ENCODE results near the gene CENPM. TPM values are rescaled to one million over a fixed set of nuclear protein-coding genes. Genes with fewer than 3 reads are reported as not detected.

The CENPM gene
- total RNA-seq, 4 donors from 2014 or later: 12.7 TPM; not detected in 3

GRCh38 chr22:41943661-41944209 is 3.2 kb downstream of the CENPM start:
- TF ChIP-seq CTCF (IDR thresholded peaks at IDR 0.05) (no peak), POLR2A (IDR thresholded peaks at IDR 0.05) (no peak)
- H3K4me1 ChIP-seq: peaks cover 0 to 6% of the 10 kb centered on the region in 2 donors
- H3K27me3 ChIP-seq: no peaks in the 10 kb centered on the region
- H3K9me3 ChIP-seq: no peaks in the 10 kb centered on the region
- H3K36me3 ChIP-seq: no peaks in the 10 kb centered on the region
- no peak overlapping the region for H3K4me3 ChIP-seq
- intact Hi-C loops (cut with DNase I; ENCODE audit: low total_unique reads): loop anchor here (5.0 to 10.0 kb wide), 2 partner anchors 119 to 246 kb away; partner anchors contain the start of gene MEI1
- H3K27ac ChIP-seq: no peak overlapping the region
- DNase-seq: no peak

- no peaks in the 10 kb centered on the region for H3K9me3 ChIP-seq
- no peaks in the 10 kb centered on the region for H3K27me3 ChIP-seq
- no peak for TF ChIP-seq POLR2A (IDR thresholded peaks at IDR 0.05)
- TF ChIP-seq CTCF (IDR thresholded peaks at IDR 0.05): peak; percentile 86 to 99 (median 92)
- peak; percentile 85 for DNase-seq
- peak overlapping the region in 1 of 2 donors; percentile 39 for H3K27ac ChIP-seq
- intact Hi-C loops (cut with DNase I; ENCODE audit: low total_unique reads): loop anchor here (5.0 to 10.0 kb wide), 2 partner anchors 116 to 244 kb away; partner anchors contain the start of gene MEI1
- H3K36me3 ChIP-seq: no peaks in the 10 kb centered on the region
- no peak overlapping the region for H3K4me3 ChIP-seq
- H3K4me1 ChIP-seq: peaks cover 0 to 4% of the 10 kb centered on the region in 2 donors
Measured at GRCh38 chr22:41940832-41941765, 5.9 kb downstream of the CENPM start.

- no peaks in the 10 kb centered on the region for H3K27me3 ChIP-seq
- H3K9me3 ChIP-seq: no peaks in the 10 kb centered on the region
- H3K27ac ChIP-seq: peak overlapping the region in 1 of 2 donors; percentile 39
- no peaks in the 10 kb centered on the region for H3K4me1 ChIP-seq
- no peak for TF ChIP-seq CTCF (IDR thresholded peaks at IDR 0.05)
- TF ChIP-seq POLR2A (IDR thresholded peaks at IDR 0.05): peak in 1 of 2 donors; percentile 17
- no peak overlapping the region for H3K4me3 ChIP-seq
- intact Hi-C loops (cut with DNase I; ENCODE audit: low total_unique reads): loop anchor here (5.0 to 10.0 kb wide), 2 partner anchors 115 to 243 kb away; partner anchors contain the start of gene MEI1
- no peaks in the 10 kb centered on the region for H3K36me3 ChIP-seq
- no peak for DNase-seq
Measured at GRCh38 chr22:41939981-41940831, 6.7 kb downstream of the CENPM start.

GRCh38 chr22:41936894-41937169 is 10.1 kb downstream of the CENPM start:
- no peak overlapping the region for H3K27ac ChIP-seq

More at GRCh38 chr22:41936894-41937169, 10.1 kb downstream of the CENPM start:
- no peaks in the 10 kb centered on the region for H3K27me3 ChIP-seq
- no peaks in the 10 kb centered on the region for H3K4me1 ChIP-seq
- DNase-seq: no peak
- H3K4me3 ChIP-seq: no peak overlapping the region
- no peaks in the 10 kb centered on the region for H3K36me3 ChIP-seq
- no peaks in the 10 kb centered on the region for H3K9me3 ChIP-seq
- TF ChIP-seq POLR2A (IDR thresholded peaks at IDR 0.05) (no peak), CTCF (IDR thresholded peaks at IDR 0.05) (no peak)
- intact Hi-C loops (cut with DNase I; ENCODE audit: low total_unique reads): no loop called here

All from uterus (tissue), 4 donors.